Subcutaneous abdominal adipose tissue (tissue), 5 donors: ENCODE measurements around the gene ZNF628.

Source experiments
- H3K27ac ChIP-seq: one replicate; pipeline ENCODE4 v1.7.0; 2013; ENCODE audit warnings: low read depth, mild to moderate bottlenecking, inconsistent platforms, low read length, moderate library complexity
- H3K27me3 ChIP-seq, 5 donors: one replicate each; pipeline ENCODE4 v1.7.0; 2013; ENCODE audit warnings: low read length in 5 of 5, inconsistent platforms in 1 of 5; ENCODE audit not compliant: control insufficient read depth in 5 of 5, insufficient read depth in 4 of 5
- H3K36me3 ChIP-seq, 5 donors: one replicate each; pipeline ENCODE4 v1.7.0; 2013; ENCODE audit warnings: low read length in 5 of 5; ENCODE audit not compliant: control insufficient read depth in 5 of 5, insufficient read depth in 5 of 5
- H3K4me1 ChIP-seq, 5 donors: one replicate each; pipeline ENCODE4 v1.7.0; 2013; ENCODE audit warnings: low read length in 5 of 5, mild to moderate bottlenecking in 3 of 5, moderate library complexity in 1 of 5; ENCODE audit not compliant: control insufficient read depth in 5 of 5, insufficient read depth in 5 of 5
- H3K4me3 ChIP-seq, 5 donors: one replicate each; pipeline ENCODE4 v1.7.0; 2013; ENCODE audit warnings: low read length in 5 of 5, low read depth in 1 of 5
- H3K9ac ChIP-seq, 5 donors: one replicate each; pipeline ENCODE4 v1.7.0; 2013; ENCODE audit warnings: low read length in 5 of 5, mild to moderate bottlenecking in 4 of 5, moderate library complexity in 3 of 5
- H3K9me3 ChIP-seq, 5 donors: one replicate each; pipeline ENCODE4 v1.7.0; 2013; ENCODE audit warnings: low read length in 5 of 5; ENCODE audit not compliant: control insufficient read depth in 5 of 5
- donor health status: healthy.
- donor health status: healthy.
- donor health status: healthy.
- donor health status: healthy.
- donor health status: healthy.

The ZNF628 gene

GRCh38 chr19:55504981-55505380, 28.6 kb downstream of the ZNF628 start:
- H3K9ac ChIP-seq = no peak overlapping the region
- H3K27me3 ChIP-seq = peaks cover 0 to 3% (median 3%) of the 10 kb centered on the region in 5 donors
- peaks cover 0 to 18% (median 9%) of the 10 kb centered on the region in 5 donors for H3K36me3 ChIP-seq
- H3K4me3 ChIP-seq = no peak overlapping the region
- H3K27ac ChIP-seq = no peak overlapping the region
- H3K9me3 ChIP-seq = no peaks in the 10 kb centered on the region
- peaks cover 0 to 11% (median 10%) of the 10 kb centered on the region in 5 donors for H3K4me1 ChIP-seq

DNA sequence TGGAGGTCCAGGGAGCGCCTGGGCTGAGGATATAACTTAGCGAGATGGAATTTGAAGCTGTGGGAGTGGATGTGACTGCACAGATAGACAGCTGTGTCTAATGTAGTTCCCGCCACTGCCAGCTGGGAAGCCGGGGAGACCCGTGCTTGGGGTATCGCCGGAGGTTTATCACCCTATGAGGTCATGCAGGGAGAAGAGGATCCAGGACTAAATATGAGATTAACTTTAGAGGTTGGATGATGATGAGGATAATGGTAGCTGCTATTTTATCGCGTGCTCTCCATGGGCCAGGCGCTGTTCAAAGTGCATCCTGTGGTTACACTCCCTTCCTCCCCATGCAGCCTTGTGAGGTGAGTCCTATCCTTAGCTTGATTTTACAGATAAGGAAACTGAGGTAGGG, 31.7 kb downstream of the ZNF628 start:
- H3K27me3 ChIP-seq = peaks cover 0 to 5% (median 3%) of the 10 kb centered on the region in 5 donors
- no peak overlapping the region for H3K27ac ChIP-seq
- no peak overlapping the region for H3K9ac ChIP-seq
- H3K4me1 ChIP-seq = peaks cover 0 to 11% (median 10%) of the 10 kb centered on the region in 5 donors
- H3K9me3 ChIP-seq = no peaks in the 10 kb centered on the region
- H3K4me3 ChIP-seq = no peak overlapping the region
- peaks cover 0 to 5% (median 0%) of the 10 kb centered on the region in 5 donors for H3K36me3 ChIP-seq

DNA sequence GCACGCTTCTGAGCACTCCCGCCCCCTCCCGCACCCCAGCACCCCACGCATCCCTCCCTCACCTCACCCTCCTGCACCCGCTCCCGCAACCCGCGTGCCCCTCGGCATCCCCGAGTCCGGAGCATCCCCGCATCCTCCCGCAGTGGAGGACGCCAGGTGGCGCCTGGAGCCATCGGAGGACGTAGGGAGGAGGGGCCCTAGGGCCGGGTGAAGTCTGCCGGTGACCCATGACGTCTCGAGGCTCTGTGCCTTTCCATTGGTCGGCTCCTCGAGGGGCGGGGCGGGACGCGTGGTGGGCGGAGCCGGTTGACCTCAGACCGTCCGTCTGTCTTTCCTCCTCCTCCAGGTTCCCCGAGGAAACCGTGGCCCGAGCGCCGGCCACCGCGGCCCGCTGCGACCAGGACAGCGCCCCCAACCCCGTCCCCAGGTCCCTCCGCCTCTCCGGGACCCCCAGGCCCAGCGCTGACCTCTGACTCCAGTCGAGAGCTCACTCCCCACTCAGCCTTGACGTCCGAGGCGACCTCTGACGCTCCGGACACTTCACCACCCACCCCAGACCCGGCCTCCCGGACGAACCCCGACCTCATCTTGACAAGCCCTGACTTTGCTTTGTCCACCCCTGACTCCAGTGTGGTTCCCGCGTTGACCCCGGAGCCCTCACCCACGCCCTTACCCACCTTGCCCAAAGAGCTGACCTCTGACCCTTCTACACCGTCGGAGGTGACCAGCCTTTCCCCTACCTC, 40.6 kb downstream of the ZNF628 start:
- peak overlapping the region; percentile 45 to 76 (median 62) for H3K9ac ChIP-seq
- H3K27ac ChIP-seq = peak overlapping the region; percentile 65
- H3K9me3 ChIP-seq = no peaks in the 10 kb centered on the region
- H3K4me1 ChIP-seq = peaks cover 0 to 16% (median 14%) of the 10 kb centered on the region in 5 donors
- H3K27me3 ChIP-seq = peaks cover 0 to 10% (median 0%) of the 10 kb centered on the region in 5 donors
- H3K4me3 ChIP-seq = peak overlapping the region; percentile 26 to 66 (median 61)
- peaks cover 0 to 9% (median 0%) of the 10 kb centered on the region in 5 donors for H3K36me3 ChIP-seq

DNA sequence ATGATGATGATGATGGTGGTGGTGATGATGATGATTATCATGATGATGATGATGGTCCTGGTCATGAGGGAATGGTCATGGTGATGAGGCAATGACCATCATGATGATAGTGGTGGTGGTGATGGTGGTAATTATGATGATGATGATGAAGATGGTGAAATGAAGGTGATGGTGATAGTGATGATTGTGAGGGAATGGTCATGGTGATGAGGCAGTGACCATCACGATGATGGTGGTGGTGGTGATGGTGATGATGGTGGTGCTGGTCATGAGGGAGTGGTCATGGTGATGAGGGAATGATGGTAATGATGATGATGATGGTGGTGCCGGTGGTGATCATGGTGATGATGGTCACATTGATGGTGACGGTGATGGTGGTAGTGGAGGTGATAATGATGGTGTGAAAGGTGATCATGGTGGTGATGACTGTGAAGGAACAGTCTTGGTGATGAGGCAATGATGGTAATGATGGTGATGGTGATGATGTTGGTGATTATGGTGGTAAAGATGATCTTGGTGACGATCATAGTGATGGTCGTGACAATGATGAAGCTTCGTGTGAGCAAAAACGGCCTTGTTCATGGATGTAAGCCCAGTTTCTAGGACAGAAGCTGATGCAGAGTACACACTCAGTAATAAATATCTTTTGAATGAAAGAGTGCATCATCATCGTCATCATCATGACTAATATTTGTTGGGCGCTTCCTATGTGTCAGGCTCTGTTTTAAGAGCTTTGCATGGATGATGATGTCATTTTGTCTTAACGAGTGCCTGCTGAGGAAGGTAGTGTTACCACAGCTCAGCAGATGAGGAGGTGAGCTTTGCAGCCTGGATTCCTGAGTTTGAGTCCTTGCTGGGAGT, 43.3 kb downstream of the ZNF628 start:
- Histone ChIP-seq H3K27me3 (no peaks in the 10 kb centered on the region), H3K9ac (no peak overlapping the region), H3K27ac (no peak overlapping the region), H3K36me3 (peaks cover 0 to 2% (median 0%) of the 10 kb centered on the region in 5 donors), H3K4me3 (no peak overlapping the region), H3K4me1 (peaks cover 0 to 19% (median 16%) of the 10 kb centered on the region in 5 donors), H3K9me3 (no peaks in the 10 kb centered on the region)

DNA sequence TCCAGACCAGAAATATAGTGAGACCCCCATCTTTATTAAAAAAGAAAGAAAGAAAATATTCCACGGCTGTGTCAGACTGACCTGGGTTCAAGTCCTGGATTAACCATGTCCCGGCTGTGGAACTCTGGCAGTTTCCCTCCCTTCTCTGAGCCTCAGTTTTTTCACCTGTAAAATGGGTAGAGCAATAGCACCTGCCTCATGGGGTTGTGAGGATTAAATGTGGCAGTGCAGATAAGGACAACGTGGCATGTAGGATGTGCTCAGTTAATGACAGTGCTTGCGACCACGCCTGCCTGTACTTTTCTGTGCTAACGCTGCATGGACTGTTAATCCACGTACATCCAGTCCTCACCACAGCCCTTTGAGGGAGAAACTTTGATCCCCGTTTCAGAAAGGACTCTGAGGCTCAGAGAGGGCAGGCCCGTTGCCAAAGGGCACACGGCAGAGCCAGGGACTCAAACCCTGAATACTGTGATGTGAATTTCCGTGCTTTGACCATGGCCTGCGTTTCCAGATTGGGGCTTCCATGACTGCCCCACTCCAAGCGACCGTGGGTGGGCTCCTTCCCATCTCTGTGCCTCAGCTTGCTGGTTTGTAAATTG, 44.4 kb downstream of the ZNF628 start:
- Histone ChIP-seq H3K4me3 (no peak overlapping the region), H3K9ac (no peak overlapping the region), H3K4me1 (peaks cover 0 to 22% (median 19%) of the 10 kb centered on the region in 5 donors), H3K27me3 (peaks cover 0 to 5% (median 2%) of the 10 kb centered on the region in 5 donors), H3K27ac (no peak overlapping the region), H3K9me3 (no peaks in the 10 kb centered on the region), H3K36me3 (peaks cover 0 to 2% (median 0%) of the 10 kb centered on the region in 5 donors)

DNA sequence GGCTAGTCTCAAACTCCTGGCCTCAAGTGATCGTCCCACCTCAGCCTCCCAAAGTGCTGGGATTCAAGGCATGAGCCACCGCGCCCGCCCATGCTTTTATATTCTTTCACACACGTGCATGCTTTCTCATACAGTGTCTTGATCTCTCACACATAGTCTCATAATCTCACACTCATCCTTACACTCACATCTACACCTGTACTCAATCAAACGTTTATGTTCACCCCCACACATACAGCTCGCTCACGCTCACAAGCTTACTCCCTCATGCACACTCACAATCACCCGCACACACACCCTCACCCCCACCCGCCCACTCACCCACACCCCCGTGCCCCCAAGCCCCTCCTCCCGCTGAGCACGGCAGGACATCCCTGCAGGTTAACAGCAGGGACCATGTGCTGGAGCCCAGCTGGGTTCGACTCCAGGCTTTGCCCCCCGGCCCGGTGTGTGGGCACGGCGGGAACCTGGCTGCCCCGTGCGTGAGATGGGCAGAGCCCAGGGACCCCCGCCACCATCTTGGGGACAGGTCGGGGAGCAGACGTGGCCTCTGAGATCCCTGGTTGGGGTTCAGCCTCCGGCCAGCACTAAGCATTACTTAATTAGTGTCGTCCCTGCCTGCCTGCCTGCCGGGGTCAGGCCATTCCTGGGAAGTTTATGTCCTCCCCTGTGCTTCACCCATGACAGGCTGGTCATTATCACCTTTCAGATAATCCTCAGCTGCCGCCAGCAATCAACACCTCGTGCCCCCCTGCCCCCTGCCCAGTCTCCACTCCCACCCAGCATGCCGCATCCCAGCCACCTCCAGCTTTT, 49.1 kb downstream of the ZNF628 start:
- Histone ChIP-seq H3K9me3 (no peaks in the 10 kb centered on the region), H3K27me3 (peaks cover 0 to 20% (median 9%) of the 10 kb centered on the region in 5 donors), H3K36me3 (no peaks in the 10 kb centered on the region), H3K27ac (no peak overlapping the region), H3K4me3 (no peak overlapping the region), H3K9ac (no peak overlapping the region), H3K4me1 (peaks cover 3 to 27% (median 24%) of the 10 kb centered on the region in 5 donors)

- Histone ChIP-seq H3K36me3 (no peaks in the 10 kb centered on the region), H3K27me3 (peaks cover 0 to 21% (median 9%) of the 10 kb centered on the region in 5 donors), H3K27ac (no peak overlapping the region), H3K9ac (no peak overlapping the region), H3K9me3 (no peaks in the 10 kb centered on the region), H3K4me3 (peak overlapping the region in 2 of 5 donors; percentile 1 to 7), H3K4me1 (peaks cover 3 to 23% (median 20%) of the 10 kb centered on the region in 5 donors)
These were observed 50.1 kb downstream of the ZNF628 start for GRCh38 chr19:55526216-55527196.

DNA sequence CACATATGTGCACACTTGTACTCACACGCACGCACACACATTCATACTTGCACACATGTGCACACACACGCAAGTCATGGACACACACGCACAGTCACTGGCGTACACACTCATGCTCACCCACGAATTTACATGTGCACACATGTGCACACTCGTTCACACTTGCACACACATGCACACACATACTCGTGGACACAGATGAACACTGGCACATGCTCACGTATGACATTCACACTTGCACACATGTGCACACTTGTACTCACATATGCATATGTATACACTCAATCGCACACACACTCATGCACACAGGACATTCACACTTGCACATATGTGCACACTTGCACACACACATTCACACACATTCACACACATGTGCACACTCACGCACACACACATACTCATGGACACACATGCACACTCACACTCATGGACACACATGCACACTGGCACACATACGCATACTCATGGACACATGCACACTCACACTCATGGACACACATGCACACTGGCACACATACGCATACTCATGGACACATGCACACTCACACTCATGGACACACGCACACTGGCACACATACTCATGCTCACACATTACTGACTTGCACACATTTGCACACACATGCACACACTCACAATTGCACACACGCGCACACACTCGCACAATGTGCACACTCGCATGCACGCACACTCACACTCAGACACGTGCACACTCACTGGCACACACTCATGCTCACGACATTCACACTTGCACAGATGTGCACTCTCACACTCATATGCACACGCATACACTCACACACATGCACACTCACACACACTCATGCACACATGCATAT, 51.0 kb downstream of the ZNF628 start:
- Histone ChIP-seq H3K4me1 (peaks cover 3 to 15% (median 12%) of the 10 kb centered on the region in 5 donors), H3K4me3 (no peak overlapping the region), H3K27me3 (peaks cover 0 to 21% (median 9%) of the 10 kb centered on the region in 5 donors), H3K9ac (no peak overlapping the region), H3K9me3 (no peaks in the 10 kb centered on the region), H3K27ac (no peak overlapping the region), H3K36me3 (no peaks in the 10 kb centered on the region)
